Ureter (tissue), 1 donor: ENCODE results near the gene KLC1. TPM values are rescaled to one million over a fixed set of nuclear protein-coding genes. Genes with fewer than 3 reads are reported as not detected.

Source experiments
- DNase-seq: peaks from one replicate; pipeline ENCODE4 v3.0.0-alpha.2; 2020; ENCODE audit warnings: low spot score
- total RNA-seq: library from RNA; stranded (reverse); gene quantifications from one replicate; pipeline ENCODE4 v1.2.4, GENCODE V29; 2023
- donor health status: DM: yes; HTN: yes; CAD: no.

The KLC1 gene
- total RNA-seq, 1 donor from 2014 or later = 179 TPM

- no peak for DNase-seq
Measured at GRCh38 chr14:103735439-103735814, 106.4 kb downstream of the KLC1 start.

DNA sequence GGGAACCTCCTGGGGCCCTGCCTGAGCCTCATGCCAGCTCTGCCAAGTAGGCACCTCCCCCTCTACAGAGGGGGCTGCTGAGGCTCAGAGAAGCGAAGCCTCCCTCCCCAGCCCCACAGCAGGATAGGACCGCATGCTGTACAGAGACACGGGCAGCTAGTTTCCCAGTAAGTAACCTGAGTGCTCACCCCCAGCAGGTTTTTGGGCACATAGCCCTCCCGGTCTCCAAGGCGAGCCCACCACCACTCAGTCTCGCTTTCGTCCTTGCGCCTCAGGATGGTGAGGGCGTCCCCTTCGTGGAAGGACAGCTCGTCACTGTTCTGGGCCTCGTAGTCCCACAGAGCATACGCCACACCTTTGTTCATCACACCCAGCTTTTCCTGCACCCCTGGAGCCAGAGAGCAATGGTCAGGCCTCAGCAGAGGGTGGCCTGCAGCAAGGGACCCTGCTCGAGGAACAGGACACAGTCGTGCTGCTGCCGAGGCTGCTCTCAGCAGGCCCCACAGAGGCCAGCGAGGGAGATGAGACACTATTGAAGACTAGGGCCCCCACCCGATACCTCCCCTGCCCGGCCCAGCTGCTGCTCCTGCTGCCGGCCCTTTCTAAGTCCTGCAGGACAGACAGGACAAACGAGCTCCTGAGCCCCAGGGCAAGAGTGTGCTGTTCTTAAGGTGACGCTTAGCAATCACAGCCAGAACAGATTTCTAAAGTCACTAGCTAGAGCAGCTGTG is 107.0 kb downstream of the KLC1 start:
- DNase-seq = no peak

DNA sequence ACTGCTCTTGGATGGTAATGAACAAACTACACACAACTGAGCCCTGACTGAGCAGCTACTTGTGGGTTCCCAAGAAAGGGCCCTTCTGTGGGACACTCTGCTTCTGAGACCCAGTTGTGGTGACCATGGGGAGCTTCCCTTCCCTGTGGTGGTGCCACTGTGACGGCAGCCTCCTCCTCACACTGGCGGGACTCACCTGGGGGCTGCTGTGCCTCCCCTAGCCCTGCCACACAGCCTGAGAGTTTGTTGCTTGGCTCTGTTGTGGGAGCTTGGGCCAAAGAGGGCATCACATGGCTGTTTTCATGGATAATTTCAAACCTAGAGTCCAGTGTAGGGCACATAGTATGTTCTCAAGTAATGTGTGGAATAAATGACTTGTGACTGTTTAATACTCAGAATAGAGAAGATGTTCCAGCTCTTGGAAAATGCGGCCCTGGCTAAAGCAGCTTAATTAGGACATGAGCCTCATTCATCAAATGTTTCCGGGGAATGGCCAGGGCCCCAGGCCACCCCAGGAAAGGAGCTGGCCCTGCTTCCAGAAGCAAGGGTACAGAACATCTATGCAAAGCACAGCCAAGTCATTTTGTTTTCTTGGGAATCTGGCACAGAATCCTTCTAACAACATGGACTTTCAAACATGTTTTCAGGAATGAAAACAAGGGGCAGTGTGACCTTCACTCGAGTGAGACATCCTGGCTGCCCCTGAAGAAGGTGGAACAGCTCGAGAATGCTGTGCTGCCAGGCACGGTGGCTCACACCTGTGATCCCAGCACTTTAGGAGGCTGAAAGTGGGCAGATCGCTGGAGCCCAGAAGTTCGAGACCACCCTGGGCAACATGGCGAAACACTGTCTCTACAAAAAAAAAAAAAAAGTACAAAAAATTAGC is 107.8 kb downstream of the KLC1 start:
- no peak for DNase-seq

- DNase-seq = no peak
Measured at GRCh38 chr14:103737432-103738045, 108.5 kb downstream of the KLC1 start.

- no peak for DNase-seq
Measured at GRCh38 chr14:103738166-103738565, 109.2 kb downstream of the KLC1 start.

DNA sequence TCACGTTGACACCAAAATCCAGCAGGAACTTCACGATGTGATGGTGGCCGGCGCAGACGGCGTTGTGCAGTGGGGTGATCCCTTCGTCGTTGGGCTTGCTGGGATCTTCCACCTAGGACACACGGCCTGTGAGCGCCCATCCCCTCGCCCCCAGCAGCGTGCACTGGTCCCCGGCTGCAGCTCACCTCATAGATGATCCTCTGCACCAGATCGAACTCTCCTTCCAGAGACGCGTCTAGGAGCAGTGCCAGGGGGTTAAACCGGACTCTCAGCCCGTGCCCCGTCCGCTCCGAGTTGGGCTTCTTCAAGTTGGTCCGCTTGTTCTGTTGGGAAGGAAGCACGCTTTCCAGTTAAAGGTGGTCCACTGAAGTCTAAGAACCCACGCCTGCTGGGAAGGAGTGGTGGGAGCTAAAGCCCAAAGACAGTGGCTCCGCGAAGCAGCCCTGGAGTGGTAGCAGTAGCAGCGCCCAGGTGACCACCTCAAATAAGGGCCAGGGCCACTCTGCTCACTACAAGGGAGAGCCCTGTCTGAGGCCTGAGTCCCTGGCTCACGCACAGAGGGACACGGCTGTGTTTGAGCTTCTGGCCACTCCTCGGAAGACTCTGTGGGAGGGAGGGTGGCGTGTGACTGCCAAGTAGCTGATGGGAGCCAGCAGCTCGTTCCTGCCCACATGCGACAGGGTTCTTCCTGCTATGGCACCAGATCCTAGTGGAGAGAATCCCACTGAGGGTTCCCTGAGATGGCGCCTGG is 109.9 kb downstream of the KLC1 start:
- no peak for DNase-seq

GRCh38 chr14:103739466-103739792 is 110.4 kb downstream of the KLC1 start:
- DNase-seq = no peak

DNA sequence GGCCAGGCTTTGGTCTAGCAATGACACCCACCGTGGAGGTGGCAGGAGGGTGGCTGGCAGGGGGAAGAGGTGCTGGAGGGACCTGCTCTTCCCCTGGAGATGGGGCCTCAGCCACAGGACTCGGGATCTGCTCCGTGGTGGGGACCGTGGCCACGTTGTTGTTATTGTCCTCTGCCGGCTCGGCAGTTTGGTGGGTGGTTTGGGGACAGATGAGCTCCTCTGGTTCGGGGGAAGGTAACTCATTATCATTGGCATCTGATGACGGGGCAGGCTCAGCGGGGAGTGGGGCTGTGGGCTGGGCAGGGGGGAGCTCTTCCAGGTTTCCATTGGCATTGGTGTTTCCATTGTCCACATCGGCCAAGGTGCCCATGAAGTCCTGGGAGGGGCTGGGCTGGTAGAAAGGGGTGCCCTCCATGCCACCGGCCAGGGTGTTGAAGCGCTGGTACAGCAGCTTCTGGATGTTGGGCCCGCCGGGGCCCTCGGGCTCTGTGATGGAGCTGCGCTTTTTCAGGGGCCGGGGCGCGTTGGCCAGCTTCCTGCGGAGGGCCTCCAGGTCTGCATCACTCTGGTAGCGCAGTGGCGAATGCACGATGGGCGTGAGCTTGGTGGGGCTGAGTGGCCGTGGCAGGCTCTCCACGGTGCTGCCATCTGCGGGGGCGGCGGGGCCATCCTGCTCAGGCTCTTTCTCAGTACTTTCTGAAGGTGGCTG is 110.9 kb downstream of the KLC1 start:
- DNase-seq = peak; percentile 39

DNA sequence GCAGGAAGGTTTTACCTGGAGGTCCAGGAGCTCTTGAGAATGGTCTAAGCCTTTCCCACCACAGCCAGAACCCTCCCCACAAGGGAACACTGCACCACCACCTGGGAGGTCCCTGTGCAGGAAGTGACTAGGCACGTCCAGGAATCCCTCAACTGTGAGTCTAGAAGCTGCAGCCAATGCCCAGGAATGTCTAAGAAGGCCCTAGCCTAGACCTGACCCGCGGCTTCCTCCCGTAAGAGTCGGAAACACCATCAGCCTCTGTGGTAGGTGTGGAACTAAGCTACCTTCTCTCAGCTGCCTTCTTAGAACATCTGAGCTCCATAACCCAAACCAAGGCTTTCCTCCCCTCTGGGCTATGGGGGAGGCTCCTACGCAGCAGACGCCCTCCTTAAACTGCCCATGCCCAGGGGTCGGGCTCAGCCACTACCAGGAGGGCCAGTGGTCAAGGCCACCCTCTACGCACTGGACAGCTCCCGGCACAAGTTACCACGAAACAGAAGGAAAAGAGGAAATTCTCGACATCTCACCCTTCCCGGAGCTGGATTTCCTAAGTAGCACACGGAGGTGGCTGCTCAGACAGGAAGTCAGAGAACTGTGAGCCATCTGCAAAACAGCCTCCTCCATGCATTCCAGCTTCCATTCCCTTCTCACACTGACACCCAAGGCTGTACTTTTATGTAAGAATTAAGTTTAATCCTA is 112.1 kb downstream of the KLC1 start:
- DNase-seq = peak; percentile 36

- DNase-seq = no peak
Measured at GRCh38 chr14:103741876-103742275, 112.9 kb downstream of the KLC1 start.

GRCh38 chr14:103742499-103743255 is 113.7 kb downstream of the KLC1 start:
- DNase-seq = no peak

DNA sequence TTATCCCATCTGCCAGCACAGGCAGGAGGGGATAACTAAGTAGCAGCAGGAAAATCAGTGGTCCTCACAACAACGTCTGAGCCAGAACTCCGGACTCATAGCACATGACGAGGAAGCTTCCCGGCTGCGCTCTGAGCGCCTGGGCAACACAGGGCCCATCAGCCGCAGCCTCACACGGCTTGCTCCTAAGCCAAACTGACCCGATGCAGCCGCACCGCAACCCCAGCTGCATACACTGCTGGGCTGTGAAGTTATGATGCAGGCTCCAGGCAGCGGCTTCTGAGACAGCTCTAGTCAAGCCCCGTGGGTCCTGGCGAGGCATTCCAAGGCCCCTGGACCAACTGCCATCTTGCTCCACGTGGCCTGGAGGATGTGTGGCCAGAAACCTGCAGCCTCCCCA is 114.7 kb downstream of the KLC1 start:
- no peak for DNase-seq

- DNase-seq = peak; percentile 3
Measured at GRCh38 chr14:103744621-103745395, 115.8 kb downstream of the KLC1 start.

- DNase-seq = peak; percentile 12
Measured at GRCh38 chr14:103745424-103745823, 116.4 kb downstream of the KLC1 start.

DNA sequence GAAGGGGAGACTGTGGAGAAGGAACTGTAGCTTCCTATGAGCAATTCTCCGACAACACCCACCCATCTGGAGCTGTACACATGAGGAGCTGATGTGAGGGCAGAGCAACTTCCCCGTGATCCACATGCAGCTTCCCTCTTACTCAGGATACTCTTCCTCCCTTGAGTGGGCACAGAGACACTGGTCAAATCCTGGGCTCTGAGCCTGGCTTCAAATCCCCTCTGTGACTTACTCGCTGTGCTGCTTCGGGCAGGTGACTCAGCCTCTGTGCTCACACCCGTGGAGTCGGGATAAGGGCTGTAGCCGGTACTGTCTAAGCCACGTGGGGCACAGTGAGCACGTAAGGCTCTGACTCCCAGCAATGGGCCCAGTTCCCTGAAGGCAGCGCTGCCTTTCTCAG is 117.7 kb downstream of the KLC1 start:
- DNase-seq = peak; percentile 34

GRCh38 chr14:103748534-103748857 is 119.5 kb downstream of the KLC1 start:
- peak; percentile 40 for DNase-seq

DNA sequence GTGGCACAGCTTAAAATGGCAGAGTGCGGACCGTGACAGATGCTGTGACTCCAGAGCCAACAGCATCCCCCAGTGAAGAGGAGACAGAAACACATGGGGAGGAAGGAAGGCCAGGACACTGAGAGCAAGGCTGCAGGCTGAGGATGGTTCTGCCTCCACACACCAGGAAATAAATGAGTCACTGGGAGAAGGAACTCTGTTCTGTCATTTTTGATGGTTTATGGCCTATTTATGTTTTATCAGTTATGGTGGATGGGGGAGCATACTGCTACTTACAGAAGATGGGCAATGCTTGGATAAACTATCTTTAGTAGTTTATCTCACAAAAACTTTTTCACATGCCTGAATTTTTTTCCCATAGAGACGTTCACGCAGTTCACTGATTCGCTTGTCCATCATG is 120.4 kb downstream of the KLC1 start:
- peak; percentile 9 for DNase-seq

- DNase-seq = no peak
Measured at GRCh38 chr14:103749860-103750259, 120.8 kb downstream of the KLC1 start.
